ENCODE data around the gene IGF1R. TPM values are rescaled to one million over a fixed set of nuclear protein-coding genes. Genes with fewer than 3 reads are reported as not detected.

IGF1R gene
- total and polyA plus RNA-seq, 12 donors, result 8.6 to 138 (median 66.0) TPM

DNA sequence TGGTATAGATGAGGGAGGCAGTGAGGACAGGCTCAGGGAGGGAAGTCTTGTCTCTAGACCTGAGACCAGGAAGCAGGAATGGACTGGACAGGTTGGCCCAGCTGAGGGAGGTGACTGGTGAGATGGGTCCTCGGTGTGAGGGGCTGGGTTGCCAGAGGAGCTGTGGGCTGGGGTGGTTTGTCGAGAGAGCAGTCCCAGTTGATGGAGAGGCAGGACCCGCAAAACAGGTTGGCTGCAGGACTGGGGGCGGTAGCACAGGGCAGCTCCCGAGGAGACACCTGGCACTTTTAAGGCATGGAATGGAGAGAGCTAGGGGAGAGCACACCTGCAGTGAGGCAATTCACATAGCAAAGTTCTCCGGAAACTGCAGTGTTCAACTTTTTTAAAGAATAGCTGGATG is 14.7 kb downstream of the IGF1R start:
- TF ChIP-seq, protein P1, sequence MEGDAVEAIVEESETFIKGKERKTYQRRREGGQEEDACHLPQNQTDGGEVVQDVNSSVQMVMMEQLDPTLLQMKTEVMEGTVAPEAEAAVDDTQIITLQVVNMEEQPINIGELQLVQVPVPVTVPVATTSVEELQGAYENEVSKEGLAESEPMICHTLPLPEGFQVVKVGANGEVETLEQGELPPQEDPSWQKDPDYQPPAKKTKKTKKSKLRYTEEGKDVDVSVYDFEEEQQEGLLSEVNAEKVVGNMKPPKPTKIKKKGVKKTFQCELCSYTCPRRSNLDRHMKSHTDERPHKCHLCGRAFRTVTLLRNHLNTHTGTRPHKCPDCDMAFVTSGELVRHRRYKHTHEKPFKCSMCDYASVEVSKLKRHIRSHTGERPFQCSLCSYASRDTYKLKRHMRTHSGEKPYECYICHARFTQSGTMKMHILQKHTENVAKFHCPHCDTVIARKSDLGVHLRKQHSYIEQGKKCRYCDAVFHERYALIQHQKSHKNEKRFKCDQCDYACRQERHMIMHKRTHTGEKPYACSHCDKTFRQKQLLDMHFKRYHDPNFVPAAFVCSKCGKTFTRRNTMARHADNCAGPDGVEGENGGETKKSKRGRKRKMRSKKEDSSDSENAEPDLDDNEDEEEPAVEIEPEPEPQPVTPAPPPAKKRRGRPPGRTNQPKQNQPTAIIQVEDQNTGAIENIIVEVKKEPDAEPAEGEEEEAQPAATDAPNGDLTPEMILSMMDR (IDR thresholded peaks at IDR 0.05), result no peak
- no peak for TF ChIP-seq POLR2A (IDR thresholded peaks at IDR 0.05)
- H3K27me3 ChIP-seq, result no peaks in the 10 kb centered on the region
- no peak overlapping the region for H3K4me3 ChIP-seq
- H3K9me3 ChIP-seq (replicated peaks in 1 of 3), result no peaks in the 10 kb centered on the region
- intact Hi-C loops (cut with DNase I), result loop anchor here in 1 of 2 donors (10.0 kb wide), 1 partner anchor 112 kb away; no protein-coding TSS in a partner anchor
- H3K4me1 ChIP-seq (replicated peaks in 1 of 2), result peaks cover 36 to 71% of the 10 kb centered on the region in 2 donors
- no peaks in the 10 kb centered on the region for H3K36me3 ChIP-seq (replicated peaks in 1 of 2)
- DNase-seq, result no peak
- H3K27ac ChIP-seq, result peak overlapping the region in 4 of 5 donors; percentile 16 to 67 (median 31)
- 88 to 95% (median 91%) methylated on average over 5 to 6 of the region's 6 CpGs for WGBS, 4 donors

DNA sequence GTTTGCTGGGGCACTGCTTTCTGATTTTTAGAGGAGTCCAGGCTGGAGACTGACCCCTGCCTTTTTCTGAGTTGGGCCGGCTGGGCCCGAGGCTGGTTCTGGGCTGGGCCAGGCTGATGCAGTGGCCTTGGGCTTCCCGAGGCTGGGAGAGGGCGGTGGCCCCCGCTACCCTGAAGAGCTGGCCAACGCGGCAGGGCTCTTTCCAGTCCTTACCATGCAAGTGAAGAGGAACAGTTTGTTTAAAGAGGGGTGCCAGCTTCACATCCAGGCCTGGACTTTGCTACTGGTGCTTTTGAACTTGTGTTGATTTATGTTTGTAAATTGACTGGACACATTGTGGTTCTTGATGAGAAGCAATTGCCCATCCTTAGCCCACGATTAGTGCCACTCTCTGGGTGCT is 15.3 kb downstream of the IGF1R start:
- Histone ChIP-seq H3K9me3 (replicated peaks in 1 of 3) (no peaks in the 10 kb centered on the region), H3K36me3 (replicated peaks in 1 of 2) (no peaks in the 10 kb centered on the region), H3K4me1 (replicated peaks in 1 of 2) (peaks cover 41 to 76% of the 10 kb centered on the region in 2 donors), H3K27ac (peak overlapping the region in 4 of 5 donors; percentile 16 to 67 (median 31)), H3K4me3 (no peak overlapping the region), H3K27me3 (no peaks in the 10 kb centered on the region)
- DNase-seq, result peak in 6 of 7 donors; percentile 52 to 76 (median 68)
- no peak for TF ChIP-seq POLR2A (IDR thresholded peaks at IDR 0.05)
- TF ChIP-seq, protein P1 (IDR thresholded peaks at IDR 0.05), result no peak
- intact Hi-C loops (cut with DNase I), result loop anchor here in 1 of 2 donors (10.0 kb wide), 1 partner anchor 111 kb away; no protein-coding TSS in a partner anchor
- WGBS, 4 donors, result 41 to 63% (median 47%) methylated on average over 2 to 8 of the region's 8 CpGs

DNA sequence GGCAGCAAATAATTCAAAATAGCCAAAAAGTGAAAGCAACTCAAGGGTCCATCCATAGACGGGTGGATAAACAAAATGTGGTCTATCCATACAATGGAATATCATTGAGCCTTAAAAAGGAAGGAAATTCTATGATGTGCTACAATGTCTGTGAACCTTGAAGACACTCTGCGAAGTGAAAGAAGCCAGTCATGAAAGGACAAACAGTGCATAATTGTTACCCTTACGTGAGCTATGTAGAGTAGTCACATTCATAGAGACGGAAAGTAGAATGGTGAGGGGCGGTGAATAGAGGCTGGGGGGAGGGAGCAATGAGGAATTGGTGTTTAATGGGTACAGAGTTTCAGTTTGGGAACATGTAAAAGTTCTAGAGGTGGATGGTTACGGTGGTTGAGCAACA is 18.1 kb downstream of the IGF1R start:
- H3K27me3 ChIP-seq, result no peaks in the 10 kb centered on the region
- H3K4me3 ChIP-seq, result no peak overlapping the region
- DNase-seq, result no peak
- intact Hi-C loops (cut with DNase I), result loop anchor here in 1 of 2 donors (10.0 kb wide), 1 partner anchor 108 kb away; no protein-coding TSS in a partner anchor
- WGBS, 4 donors, result 89 to 97% (median 91%) methylated on average over 6 of the region's 6 CpGs
- H3K4me1 ChIP-seq (replicated peaks in 1 of 2), result peaks cover 45 to 83% of the 10 kb centered on the region in 2 donors
- H3K9me3 ChIP-seq (replicated peaks in 1 of 3), result no peaks in the 10 kb centered on the region
- H3K27ac ChIP-seq, result peak overlapping the region; percentile 35 to 88 (median 78)
- TF ChIP-seq POLR2A (IDR thresholded peaks at IDR 0.05), result no peak
- TF ChIP-seq, protein P1 (IDR thresholded peaks at IDR 0.05), result no peak
- no peaks in the 10 kb centered on the region for H3K36me3 ChIP-seq (replicated peaks in 1 of 2)

DNA sequence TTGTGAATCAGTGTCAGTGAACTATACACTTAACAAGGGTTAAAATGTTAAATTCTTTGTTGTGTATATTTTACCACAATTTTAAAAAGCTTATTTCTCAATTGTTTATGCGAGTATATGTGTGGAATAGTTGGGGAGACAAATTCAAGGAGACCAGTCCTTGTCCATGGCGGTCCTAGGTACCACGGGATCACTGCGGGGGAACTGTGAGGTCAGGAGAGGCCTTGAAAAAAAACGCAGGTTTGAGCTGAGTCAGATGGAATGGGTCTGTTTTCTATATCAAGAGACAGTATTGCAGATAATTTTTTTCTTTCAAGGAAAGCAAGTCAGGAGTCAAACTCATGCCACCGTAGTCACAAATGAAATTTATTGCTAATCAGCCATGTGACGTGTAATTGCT is 18.5 kb downstream of the IGF1R start:
- TF ChIP-seq, protein P1 (IDR thresholded peaks at IDR 0.05), result no peak
- Histone ChIP-seq H3K9me3 (replicated peaks in 1 of 3) (no peaks in the 10 kb centered on the region), H3K27me3 (no peaks in the 10 kb centered on the region), H3K4me3 (no peak overlapping the region), H3K4me1 (replicated peaks in 1 of 2) (peaks cover 48 to 86% of the 10 kb centered on the region in 2 donors), H3K36me3 (replicated peaks in 1 of 2) (no peaks in the 10 kb centered on the region), H3K27ac (peak overlapping the region; percentile 35 to 88 (median 78))
- DNase-seq, result peak in 4 of 7 donors; percentile 37 to 73 (median 66)
- 40 to 55% (median 48%) methylated on average over 7 of the region's 7 CpGs for WGBS, 4 donors
- intact Hi-C loops (cut with DNase I), result loop anchor here in 1 of 2 donors (10.0 kb wide), 1 partner anchor 108 kb away; no protein-coding TSS in a partner anchor

Data from adrenal gland (tissue), 12 donors.